ENCODE measurements around the gene HRNR.
"Not testable (repeated sequence)": the region's sequence is repeated elsewhere in the genome, so short reads cannot be mapped to it uniquely, and the experiment has no call there.

HRNR gene

DNA sequence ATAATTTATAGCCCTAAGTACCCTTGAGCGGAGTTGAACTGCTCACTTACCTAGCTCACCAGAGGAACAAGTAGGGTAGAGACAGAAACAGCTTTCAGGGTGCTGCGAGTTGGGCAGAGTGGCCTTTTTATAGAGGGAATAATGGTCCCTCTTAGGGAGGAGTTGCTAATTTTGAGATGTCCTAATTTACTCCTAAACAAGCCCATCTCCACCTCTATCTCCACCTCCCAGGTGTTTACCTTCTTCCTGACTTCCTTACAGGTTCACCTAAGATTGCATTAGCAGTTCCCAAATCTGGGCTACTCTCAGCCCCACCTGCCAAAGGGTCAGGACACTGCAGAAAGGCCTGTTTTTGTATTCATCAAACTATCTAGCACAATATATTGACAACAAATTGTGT lies at the start of gene HRNR:
Gene HRNR, minus strand, starts transcription at position 101 of the 400 bp plus-strand sequence. CDS start 940 bp downstream, outside the sequence.
- no peak for FAIRE-seq

DNA sequence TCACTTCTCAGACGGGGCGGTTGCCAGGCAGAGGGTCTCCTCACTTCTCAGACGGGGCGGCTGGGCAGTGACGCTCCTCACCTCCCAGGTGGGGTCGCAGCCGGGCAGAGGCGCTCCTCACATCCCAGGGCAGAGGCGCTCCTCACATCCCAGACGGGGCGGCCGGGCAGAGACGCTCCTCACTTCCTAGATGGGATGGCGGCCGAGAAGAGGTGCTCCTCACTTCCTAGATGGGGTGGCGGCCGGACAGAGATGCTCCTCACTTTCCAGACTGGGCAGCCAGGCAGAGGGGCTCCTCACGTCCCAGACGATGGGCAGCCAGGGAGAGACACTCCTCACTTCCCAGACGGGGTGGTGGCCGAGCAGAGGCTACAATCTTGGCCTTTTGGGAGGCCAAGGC lies 32.4 kb upstream of the HRNR start:
- FAIRE-seq = not testable (repeated sequence)

DNA sequence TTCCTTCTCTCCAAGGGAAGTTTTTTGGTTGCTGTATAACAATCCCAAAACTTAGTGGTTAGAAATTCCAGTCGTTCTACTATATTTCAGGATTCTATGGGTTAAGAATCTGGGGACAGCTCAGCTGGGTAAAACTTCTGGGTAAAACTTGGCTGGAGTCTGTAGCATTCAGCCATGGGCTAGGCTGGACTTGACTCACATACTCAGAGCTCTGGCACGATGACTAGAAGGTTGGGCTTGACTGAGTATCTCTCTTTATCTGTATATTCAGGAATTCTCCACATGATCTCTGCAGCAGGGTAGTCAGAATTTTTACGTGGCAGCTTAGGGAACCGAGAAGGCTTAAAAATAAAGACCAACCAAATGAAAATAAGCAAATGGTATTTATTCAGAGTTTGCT lies 28.2 kb upstream of the HRNR start:
- FAIRE-seq = no peak

DNA sequence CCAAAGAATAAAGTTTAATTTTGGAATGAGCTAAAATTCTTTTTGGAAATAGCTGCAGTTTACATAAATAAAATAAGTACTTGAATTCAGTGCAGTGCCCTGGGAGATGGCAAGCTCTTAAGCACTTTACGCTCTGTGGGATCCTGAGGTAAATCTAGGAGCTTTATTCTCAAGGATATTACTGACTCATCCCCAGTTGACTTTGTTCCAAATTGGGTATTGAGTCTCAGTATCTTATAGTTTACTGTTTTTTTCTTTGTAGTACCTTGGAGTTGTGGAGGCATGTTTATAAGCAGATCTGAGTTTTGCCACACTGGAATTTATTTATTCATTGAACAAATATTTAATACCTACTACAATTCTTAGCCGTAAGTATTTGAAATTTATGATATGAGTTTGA lies 27.4 kb upstream of the HRNR start:
- no peak for FAIRE-seq

DNA sequence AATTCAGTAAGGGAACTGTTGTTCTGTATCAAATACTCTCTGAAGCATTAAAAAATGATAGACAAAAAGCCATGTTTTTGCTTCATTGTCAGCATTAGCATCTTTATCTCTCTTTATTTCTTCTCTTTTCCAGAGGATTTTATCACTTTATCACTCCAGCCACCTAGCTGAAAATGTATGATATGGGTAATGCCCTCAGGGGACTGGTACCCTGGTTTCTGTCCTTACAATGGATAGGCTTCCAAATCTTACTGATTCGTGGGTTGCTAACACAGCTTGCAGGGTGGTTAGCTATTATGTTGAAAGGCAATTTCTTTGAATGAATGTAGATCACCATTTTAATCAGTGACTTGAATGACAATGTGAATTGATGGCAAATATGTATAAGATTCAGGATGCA lies 23.3 kb upstream of the HRNR start:
- FAIRE-seq = no peak

DNA sequence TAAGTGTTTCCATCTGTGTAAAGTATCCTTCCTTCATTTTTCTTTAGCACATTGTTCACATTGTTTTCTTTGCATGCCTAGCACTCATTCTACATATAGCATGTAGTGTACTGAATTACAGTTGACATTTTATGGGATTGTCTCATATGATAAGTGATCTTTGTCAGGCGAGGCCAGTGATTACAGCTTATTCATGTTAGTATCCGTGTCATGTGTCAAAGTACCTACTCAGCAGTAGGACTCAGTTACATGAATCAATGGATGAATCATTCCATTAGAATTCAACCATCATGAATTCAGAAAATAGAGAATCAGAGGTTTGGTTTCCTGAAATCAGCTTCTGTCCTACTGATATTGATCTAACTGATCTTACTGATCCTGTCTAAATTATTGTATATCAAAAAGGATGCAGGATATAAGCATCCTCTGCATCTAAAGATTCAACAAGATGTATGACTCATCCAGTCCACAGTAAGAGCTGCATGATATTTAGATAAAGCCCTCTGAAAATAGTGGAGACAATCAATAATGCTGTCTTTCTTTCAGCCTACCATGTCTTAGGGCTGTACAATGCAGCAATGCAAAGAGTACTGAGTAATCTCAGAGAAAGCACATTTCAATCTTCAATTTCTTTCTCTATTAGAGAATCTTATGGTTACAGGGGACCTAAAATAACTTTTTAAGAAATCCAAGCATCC lies 20.7 kb upstream of the HRNR start:
- no peak for FAIRE-seq

DNA sequence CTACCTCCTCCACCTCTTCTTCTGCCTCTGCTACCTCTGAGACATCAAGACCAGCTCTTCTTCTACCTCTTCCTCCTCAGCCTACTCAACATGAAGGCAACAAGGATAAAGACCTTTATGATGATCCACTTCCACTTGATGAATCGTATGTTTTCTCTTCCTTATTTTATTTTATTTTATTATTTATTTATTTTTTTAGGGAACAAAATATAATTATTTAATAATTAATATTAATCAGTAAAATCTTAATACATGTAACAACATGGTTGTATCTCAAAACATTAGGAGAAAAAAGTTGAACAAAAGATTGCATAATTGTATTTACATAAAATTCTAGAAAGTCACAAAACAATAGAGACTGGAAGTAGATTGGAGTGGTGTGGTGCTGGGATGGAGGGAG lies 13.1 kb upstream of the HRNR start:
- FAIRE-seq = peak; percentile 72

DNA sequence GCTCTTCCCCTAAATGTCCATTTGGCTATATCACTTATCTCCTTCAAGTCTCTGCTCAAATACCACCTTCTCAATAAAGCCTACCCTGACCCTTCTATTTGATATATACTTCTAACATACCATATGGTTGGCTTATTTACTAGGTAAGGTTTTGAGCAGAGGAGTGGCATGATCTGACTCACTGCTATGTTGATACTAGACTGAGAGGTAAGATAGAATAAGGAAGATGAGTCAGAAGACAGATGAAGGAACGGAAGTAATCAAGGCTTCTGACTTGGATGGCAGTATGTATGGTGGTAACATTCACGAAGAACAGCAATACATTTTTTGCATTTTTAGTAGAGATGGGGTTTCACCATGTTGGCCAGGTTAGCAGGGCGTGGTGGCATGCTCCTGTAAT lies 4.8 kb upstream of the HRNR start:
- FAIRE-seq = no peak

DNA sequence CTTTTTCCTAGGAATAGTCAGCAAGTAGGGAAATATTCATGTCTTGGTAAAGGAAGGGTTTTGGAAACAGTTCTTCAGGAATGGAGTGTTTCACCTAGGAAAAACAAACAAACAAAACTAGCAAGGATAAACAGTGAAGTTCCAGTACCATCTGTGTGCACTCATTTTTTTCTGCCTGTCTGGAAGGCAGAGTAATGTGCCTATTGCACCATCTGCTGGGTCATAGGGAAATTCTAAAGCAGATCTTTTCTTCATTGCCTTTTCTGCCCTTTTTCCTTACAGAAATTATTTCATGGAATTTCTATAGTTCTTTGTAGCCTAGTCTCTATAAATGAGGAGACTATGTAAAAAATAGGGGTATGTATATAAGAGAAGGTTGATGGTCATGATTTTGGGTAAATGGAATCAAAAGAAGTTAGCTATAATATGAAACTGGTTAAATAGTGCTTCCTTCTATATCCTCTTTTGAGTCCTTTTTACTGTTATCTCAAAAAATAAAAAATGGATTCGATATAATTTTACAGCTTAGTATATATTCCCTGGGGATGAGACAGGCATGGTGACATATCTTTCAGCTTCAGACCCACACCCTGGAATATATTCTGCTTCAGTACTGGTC lies 3.4 kb upstream of the HRNR start:
- FAIRE-seq = peak; percentile 71

DNA sequence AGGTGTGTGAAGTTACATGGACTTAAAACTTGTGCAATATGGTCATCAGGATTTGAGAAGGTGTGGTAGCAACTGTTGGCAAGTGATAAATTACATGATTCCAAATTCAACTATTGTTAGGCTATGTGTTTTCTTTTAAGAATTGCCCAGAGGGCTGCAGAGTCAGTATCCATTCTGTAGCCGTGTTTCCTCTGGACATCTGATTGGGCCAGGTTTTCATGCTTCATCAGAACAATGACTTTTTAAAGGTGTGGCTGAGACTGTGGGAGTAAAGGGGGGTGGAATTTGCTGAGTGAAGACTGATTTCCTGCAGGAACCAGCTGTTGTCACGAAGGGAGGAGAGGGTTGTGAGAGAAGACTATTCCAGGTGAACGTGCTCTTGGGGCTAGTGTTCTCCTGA lies 1.7 kb upstream of the HRNR start:
- no peak for FAIRE-seq

DNA sequence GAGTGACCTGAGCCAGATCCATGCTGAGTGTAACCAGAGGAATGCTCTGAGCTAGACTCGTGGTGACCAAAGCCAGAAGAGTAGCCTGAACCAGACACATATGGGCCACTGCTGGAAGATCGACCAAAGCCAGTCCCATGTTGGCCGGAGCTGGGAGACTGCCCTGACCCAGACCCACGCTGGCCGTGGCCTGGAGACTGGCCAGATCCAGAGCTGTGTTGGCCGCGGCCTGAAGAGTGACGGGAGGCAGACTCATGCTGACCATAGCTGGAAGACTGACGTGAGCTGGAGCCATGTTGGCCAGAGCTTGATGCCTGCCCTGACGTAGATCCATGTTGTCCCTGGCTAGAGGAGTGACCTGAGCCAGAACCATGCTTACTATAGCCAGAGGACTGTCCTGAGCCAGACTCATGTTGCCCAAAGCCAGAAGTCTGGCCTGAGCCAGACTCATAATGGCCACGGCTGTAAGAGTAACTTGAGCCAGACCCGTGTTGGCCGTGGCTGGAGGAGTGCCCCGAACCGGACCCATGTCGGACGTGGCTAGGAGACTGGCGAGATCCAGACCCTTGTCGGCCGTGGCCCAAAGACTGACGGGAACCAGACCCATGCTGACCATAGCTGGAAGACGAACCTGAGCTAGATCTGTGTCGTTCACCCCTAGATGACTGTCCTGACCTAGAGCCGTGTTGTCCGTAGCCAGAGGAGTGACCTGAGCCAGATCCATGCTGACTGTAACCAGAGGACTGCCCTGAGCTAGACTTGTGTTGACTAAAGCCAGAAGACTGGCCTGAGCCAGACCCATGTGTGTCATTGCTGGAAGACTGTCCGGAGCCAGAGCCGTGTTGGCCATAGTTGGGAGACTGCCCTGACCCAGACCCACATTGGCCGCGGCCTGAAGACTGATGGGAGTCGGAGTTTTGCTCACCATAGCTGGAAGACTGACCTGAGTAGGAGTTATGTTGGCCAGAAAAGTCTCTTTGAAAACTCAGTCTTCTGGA lies 3.5 kb downstream of the HRNR start:
- no peak for FAIRE-seq

DNA sequence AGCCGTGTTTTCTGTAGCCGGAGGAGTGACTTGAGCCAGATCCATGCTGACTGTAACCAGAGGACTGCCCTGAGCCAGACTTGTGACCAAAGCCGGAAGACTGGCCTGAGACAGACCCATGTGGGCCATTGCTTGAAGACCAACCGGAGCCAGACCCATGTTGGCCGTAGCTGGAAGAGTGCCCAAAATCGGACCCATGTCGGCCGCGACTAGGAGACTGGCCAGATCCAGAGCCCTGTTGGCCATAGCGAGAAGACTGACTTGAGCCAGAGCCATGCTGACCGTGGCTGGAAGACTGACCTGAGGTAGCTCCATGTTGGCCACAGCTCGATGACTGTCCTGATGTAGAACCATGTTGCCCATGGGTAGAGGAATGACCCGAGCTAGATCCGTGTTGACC lies 4.6 kb downstream of the HRNR start:
- FAIRE-seq = not testable (repeated sequence)

DNA sequence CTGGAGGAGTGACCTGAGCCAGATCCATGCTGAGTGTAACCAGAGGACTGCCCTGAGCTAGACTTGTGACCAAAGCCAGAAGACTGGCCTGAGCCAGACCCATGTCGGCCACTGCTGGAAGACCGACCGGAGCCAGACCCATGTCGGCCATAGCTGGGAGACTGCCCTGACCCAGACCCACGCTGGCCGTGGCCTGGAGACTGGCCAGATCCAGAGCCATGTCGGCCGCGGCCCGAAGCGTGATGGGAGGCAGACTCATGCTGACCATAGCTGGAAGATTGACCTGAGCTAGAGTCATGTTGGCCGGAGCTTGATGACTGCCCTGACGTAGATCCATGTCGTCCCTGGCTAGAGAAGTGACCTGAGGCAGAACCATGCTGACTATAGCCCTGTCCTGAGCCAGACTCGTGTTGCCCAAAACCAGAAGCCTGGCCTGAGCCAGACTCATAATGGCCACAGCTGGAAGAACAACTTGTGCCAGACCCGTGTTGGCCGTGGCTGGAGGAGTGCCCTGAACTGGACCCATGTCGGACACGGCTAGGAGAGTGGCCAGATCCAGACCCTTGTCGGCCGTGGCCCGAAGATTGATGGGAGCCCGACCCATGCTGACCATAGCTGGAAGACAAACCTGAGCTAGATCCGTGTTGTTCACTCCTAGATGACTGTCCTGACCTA lies 5.1 kb downstream of the HRNR start:
- FAIRE-seq = no peak

DNA sequence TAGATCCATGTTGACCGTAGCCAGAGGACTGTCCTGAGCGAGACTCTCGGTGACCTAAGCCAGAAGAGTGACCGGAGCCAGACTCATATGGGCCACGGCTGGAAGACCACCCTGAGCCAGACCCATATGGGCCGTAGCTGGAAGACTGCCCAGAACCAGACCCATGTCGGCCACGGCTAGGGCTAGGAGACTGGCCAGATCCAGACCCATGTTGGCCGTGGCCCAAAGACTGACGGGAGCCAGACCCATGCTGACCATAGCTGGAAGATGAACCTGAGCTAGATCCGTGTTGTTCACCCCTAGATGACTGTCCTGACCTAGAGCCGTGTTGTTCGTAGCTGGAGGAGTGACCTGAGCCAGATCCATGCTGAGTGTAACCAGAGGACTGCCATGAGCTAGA lies 8.4 kb downstream of the HRNR start:
- FAIRE-seq = not testable (repeated sequence)

DNA sequence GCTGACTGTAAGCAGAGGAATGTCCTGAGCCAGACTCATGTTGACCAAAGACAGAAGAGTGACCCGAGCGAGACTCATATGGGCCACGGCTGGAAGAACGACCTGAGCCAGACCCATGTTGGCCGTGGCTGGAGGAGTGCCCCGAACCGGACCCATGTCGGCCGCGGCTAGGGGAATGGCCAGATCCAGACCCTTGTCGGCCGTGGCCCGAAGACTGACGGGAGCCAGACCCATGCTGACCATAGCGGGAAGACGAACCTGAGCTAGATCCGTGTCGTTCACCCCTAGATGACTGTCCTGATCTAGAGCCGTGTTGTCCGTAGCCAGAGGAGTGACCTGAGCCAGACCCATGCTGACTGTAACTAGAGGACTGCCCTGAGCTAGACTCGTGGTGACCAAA lies 9.1 kb downstream of the HRNR start:
- not testable (repeated sequence) for FAIRE-seq

DNA sequence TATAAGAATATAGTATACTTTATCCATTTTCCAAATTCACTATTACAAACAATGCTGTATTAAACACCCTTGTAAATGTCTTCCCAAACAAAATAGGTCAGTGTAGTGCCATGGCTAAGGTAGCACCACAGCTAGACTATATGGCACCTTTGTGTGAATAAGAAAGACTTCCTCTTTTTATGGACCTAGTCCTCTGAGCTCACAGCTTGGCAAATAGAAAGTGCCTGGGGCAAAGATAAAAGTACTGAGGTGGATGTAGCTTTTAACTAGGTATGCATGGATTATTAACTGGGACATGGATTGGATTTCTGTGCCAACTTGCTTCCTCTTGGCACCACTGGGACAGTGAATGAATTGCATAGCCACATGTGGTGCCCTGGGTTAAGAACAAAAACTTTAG lies 25.0 kb downstream of the HRNR start:
- no peak for FAIRE-seq

DNA sequence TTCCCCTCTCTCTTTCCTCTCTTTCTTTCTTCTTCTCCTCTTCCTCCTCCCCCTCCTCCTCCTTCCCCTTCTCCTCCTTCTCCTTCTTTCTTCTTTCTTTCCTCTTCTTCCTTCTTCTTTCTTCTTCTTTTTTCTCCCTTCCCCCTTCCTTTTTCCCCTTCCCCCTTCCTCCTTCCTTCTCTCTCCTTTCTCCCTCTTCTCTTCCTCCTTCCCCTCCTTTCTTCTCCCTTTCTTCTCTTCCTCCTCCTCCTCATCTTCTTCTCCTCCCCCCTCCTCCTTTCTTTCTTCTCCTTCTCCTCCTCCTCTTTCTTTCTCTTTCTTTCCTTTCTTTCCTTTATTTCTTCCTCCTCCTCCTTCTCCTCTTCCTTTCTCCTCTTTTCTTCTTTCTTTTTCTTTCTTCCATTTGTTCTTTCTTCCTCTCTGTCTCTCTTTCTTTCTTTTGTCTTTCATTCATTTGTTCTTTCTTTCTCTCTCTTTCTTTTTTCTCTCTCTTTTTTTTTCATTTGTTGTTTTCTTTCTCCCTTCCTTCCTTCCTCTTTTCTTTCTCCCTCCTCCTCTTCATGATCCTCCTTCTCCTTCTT lies 26.5 kb downstream of the HRNR start:
- FAIRE-seq = no peak

DNA sequence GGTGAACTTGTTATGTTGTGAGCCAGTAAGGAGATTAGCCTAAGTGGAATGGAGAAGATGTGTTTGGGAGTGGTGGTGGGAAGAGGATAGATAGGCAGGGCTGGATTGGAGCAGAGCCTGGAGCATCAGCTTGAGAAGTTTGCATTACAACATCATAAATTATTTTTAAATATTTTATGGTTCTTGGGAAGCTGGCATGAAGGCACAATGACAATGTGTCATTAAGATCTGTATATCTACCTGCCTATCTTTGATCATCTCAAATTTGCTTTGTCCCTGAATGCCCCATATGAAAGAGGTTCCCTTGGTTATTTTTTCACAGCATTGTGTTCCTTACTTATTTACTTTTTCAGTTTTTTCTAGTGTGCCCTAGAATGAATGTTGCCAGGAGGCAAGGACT lies 32.3 kb downstream of the HRNR start:
- FAIRE-seq = no peak

DNA sequence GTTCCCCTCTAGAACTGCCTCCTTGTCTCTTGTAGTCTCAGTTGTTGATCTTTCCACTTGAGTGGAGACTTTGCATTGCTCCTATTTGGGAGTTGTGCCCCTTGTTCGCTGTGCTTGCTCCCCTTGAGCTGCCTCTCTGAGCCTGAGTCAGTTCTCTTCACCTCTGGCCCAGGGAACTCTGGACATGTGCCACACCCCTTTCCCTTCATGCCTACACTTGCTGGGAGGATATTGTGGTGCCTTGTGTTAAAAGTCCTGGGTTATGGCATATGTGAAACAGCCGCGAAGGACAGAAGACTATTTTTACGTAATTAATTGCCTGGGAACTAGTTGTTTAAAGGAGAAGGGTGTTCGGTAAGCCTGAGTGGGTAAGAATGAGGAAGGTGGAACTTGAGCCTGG lies 32.7 kb downstream of the HRNR start:
- FAIRE-seq = no peak

DNA sequence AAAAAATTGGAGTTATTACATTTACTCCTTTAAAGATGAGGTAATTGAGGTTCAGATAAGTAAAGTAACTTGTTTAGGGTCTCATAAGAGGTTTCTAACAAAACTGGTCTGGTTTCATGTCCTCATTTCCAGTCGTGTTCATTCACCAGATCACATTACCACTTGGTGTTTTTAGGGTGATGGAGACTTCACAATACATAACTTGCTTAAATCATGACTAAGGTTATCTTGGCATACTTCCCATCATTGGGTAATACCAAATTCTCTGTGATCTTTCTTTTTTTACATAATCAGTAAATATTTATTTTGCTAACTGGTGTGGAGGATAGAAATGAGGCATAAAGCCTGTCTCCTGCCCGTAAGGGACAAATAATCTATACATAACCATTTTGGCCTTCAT lies 33.4 kb downstream of the HRNR start:
- no peak for FAIRE-seq

DNA sequence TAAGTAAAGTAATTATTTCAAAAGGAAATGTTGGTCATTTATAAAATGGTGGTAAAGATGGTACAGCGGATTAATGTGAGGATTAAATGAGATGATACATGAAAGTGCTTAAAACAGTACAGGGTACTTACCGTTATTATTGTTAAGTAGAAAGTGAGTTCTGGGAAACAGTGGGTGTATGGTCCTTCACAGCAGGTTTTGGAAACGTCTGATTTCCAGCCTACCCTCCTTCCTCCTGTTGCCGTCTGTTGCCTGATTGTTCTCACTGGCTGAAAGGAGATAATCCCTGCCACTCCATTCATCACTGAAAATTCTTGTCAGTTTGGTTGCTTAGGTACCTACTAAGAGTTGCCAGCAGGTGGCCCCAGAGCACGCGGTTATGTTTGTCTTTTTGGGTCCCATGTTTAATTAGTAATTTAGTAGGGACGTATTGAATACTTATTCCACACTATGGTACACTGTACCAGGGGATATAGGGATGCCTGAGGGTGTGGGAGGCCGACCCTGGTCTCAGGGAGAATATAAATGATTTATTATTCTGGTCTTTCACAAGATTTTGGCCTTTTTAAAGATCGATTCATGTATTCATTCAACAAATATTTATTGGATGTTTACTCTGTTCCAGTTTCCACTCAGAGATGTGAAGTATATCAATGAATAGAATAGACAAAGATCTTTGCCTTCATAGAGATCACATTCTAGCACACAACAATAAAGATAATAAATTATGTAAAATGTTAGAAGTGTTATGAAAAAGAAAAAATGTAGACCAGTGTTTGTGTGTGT lies 34.1 kb downstream of the HRNR start:
- FAIRE-seq = peak; percentile 73
